IMR-90 (cell line): ENCODE results near the gene BMP2K. TPM values are rescaled to one million over a fixed set of nuclear protein-coding genes. Genes with fewer than 3 reads are reported as not detected.

Experiments
- ATAC-seq: fragments of 200-7000 bp; cut with Tn5 transposase; 2 replicates; pipeline ENCODE4 v1.9.1; 2020; ENCODE audit warnings: low read depth, mild to moderate bottlenecking, moderate library complexity
- BruUV-seq: library from RNA; stranded (reverse); fragments of 400-500 nt; replicated peaks from 2 replicates; lab custom pipeline; 2021; lab: Mats Ljungman, UMichigan
- CTCF ChIA-PET: fragments of 300-600 bp; formaldehyde crosslinking; extraction: SDS; loops from one replicate; lab custom pipeline; 2021; ENCODE audit warnings: antibody characterized with exemption; lab: Yijun Ruan, JAX
- POLR2A ChIA-PET: fragments of 300-600 bp; sonication (Branson Sonifier 250); formaldehyde crosslinking; loops from one replicate; lab custom pipeline; 2022; ENCODE audit warnings: antibody characterized with exemption; ENCODE audit not compliant: unreplicated experiment; lab: Charles Lee
- DNase-seq: peaks from one replicate; pipeline ENCODE4 v3.0.0; 2013
- H2AFZ ChIP-seq: replicated peaks from 2 replicates; pipeline ENCODE3; 2013; ENCODE audit warnings: low read length, mild to moderate bottlenecking; ENCODE audit not compliant: poor library complexity
- H2AK5ac ChIP-seq: 2 replicates; pipeline ENCODE4 v1.6.1; 2013; ENCODE audit warnings: low read depth, low read length, inconsistent platforms
- H2AK9ac ChIP-seq: replicated peaks from 2 replicates; pipeline ENCODE3; 2013; ENCODE audit warnings: mild to moderate bottlenecking, low read depth, low read length, moderate library complexity; ENCODE audit not compliant: poor library complexity
- H2BK120ac ChIP-seq: 2 replicates; pipeline ENCODE4 v1.6.1; 2013; ENCODE audit warnings: low read depth, low read length, inconsistent platforms
- H2BK15ac ChIP-seq: 3 replicates; pipeline ENCODE4 v1.6.1; 2013; ENCODE audit warnings: low read depth, low read length, inconsistent platforms
- H2BK20ac ChIP-seq: 2 replicates; pipeline ENCODE4 v1.6.1; 2013; ENCODE audit warnings: low read depth, mild to moderate bottlenecking, inconsistent platforms, low read length, moderate library complexity
- H2BK5ac ChIP-seq: 2 replicates; pipeline ENCODE4 v1.6.1; 2013; ENCODE audit warnings: mild to moderate bottlenecking, low read depth, low read length, inconsistent platforms; ENCODE audit not compliant: poor library complexity, severe bottlenecking
- H3K14ac ChIP-seq: replicated peaks from 2 replicates; pipeline ENCODE4 v1.6.1; 2013; ENCODE audit warnings: low read depth, low read length, inconsistent platforms
- H3K18ac ChIP-seq: 2 replicates; pipeline ENCODE4 v1.6.1; 2013; ENCODE audit warnings: low read depth, low read length, control low read depth
- H3K23ac ChIP-seq: 2 replicates; pipeline ENCODE4 v1.6.1; 2013; ENCODE audit warnings: low read depth, low read length, inconsistent platforms
- H3K27ac ChIP-seq: 2 replicates; pipeline ENCODE4 v1.5.1; 2013; ENCODE audit warnings: mild to moderate bottlenecking, control low read depth, low read length; ENCODE audit not compliant: insufficient read depth
- H3K27me3 ChIP-seq: 2 replicates; pipeline ENCODE4 v1.6.1; 2013; ENCODE audit warnings: low read length; ENCODE audit not compliant: control insufficient read depth, insufficient read depth
- H3K36me3 ChIP-seq: 2 replicates; pipeline ENCODE4 v1.6.1; 2013; ENCODE audit warnings: low read length, mixed read lengths; ENCODE audit not compliant: control insufficient read depth, insufficient read depth
- H3K4ac ChIP-seq: 2 replicates; pipeline ENCODE4 v1.6.1; 2013; ENCODE audit warnings: low read depth, low read length, inconsistent platforms
- H3K4me1 ChIP-seq: 2 replicates; pipeline ENCODE4 v1.6.1; 2013; ENCODE audit warnings: low read length, mixed read lengths; ENCODE audit not compliant: control insufficient read depth, insufficient read depth
- H3K4me2 ChIP-seq: 2 replicates; pipeline ENCODE4 v1.6.1; 2013; ENCODE audit warnings: low read depth, mild to moderate bottlenecking, control low read depth, low read length, moderate library complexity
- H3K4me3 ChIP-seq: 2 replicates; pipeline ENCODE4 v1.5.1; 2013; ENCODE audit warnings: low read depth, mild to moderate bottlenecking, control low read depth, low read length, moderate library complexity; ENCODE audit not compliant: insufficient read depth
- H3K56ac ChIP-seq: 2 replicates; pipeline ENCODE4 v1.6.1; 2013; ENCODE audit warnings: low read length, inconsistent platforms; ENCODE audit not compliant: insufficient read depth; ENCODE audit errors: extremely low read depth
- H3K79me1 ChIP-seq, 2 experiments: 2 replicates each; pipeline ENCODE4 v1.6.1; 2013; ENCODE audit warnings: low read length in 2 of 2, inconsistent platforms in 1 of 2, low read depth in 1 of 2
- H3K9ac ChIP-seq: 2 replicates; pipeline ENCODE4 v1.6.1; 2013; ENCODE audit warnings: low read depth, low read length, control low read depth
- H3K9me1 ChIP-seq: 2 replicates; pipeline ENCODE4 v1.6.1; 2013; ENCODE audit warnings: low read length, inconsistent platforms; ENCODE audit not compliant: insufficient read depth
- H3K9me3 ChIP-seq: 2 replicates; pipeline ENCODE4 v1.6.1; 2013; ENCODE audit warnings: low read length; ENCODE audit not compliant: control insufficient read depth, insufficient read depth
- H4K20me1 ChIP-seq: 2 replicates; pipeline ENCODE4 v1.6.1; 2013; ENCODE audit warnings: low read length, inconsistent platforms; ENCODE audit not compliant: insufficient read depth
- H4K5ac ChIP-seq: 2 replicates; pipeline ENCODE4 v1.6.1; 2013; ENCODE audit warnings: mild to moderate bottlenecking, low read depth, low read length, control low read depth
- H4K8ac ChIP-seq, 2 experiments: 2 replicates each; pipeline ENCODE4 v1.6.1; 2013; ENCODE audit warnings: low read depth in 2 of 2, low read length in 2 of 2, control low read depth in 1 of 2, inconsistent platforms in 1 of 2
- H4K91ac ChIP-seq: 2 replicates; pipeline ENCODE4 v1.6.1; 2013; ENCODE audit warnings: low read depth, low read length, inconsistent platforms; ENCODE audit not compliant: insufficient read depth
- BHLHE40 ChIP-seq: fragments of 150-350 bp; IDR thresholded peaks from 2 replicates; pipeline ENCODE4 v1.6.1; 2016; ENCODE audit warnings: mild to moderate bottlenecking, low read depth, low read length
- CEBPB ChIP-seq: IDR thresholded peaks from 2 replicates; pipeline ENCODE4 v1.6.1; 2012; ENCODE audit warnings: low read depth, low read length, improper control_type of control experiment
- FOS ChIP-seq: fragments of 150-350 bp; IDR thresholded peaks from 2 replicates; pipeline ENCODE4 v1.6.1; 2016; ENCODE audit warnings: low read depth, low read length
- MAFK ChIP-seq: IDR thresholded peaks from 2 replicates; pipeline ENCODE4 v1.6.1; 2012; ENCODE audit warnings: low read depth, low read length, improper control_type of control experiment
- MXI1 ChIP-seq: IDR thresholded peaks from 2 replicates; pipeline ENCODE4 v1.6.1; 2012; ENCODE audit warnings: low read depth, mild to moderate bottlenecking, low read length, moderate library complexity, borderline replicate concordance
- NFE2L2 ChIP-seq: fragments of 150-350 bp; IDR thresholded peaks from 2 replicates; pipeline ENCODE4 v1.6.1; 2016; ENCODE audit warnings: low read depth, mild to moderate bottlenecking, low read length
- POLR2A ChIP-seq: IDR thresholded peaks from 2 replicates; pipeline ENCODE4 v1.6.1; 2012; ENCODE audit warnings: mild to moderate bottlenecking, low read depth, low read length
- RCOR1 ChIP-seq: IDR thresholded peaks from 2 replicates; pipeline ENCODE4 v1.6.1; 2012; ENCODE audit warnings: mild to moderate bottlenecking, low read length, improper control_type of control experiment; ENCODE audit not compliant: insufficient replicate concordance
- SMC3 ChIP-seq: fragments of 150-350 bp; IDR thresholded peaks from 2 replicates; pipeline ENCODE4 v1.6.1; 2016; ENCODE audit warnings: low read depth, mild to moderate bottlenecking, antibody characterized with exemption, low read length, moderate library complexity
- WGBS, 2 experiments: methylation state at CpG; one replicate each; pipeline versions ENCODE4 v1.1.5 to v1.1.7; 2013; ENCODE audit warnings: missing lambda C conversion rate in 2 of 2; ENCODE audit not compliant: insufficient read length in 1 of 2; ENCODE audit errors: extremely low coverage in 2 of 2; 5-methylcytosine and 5-hydroxymethylcytosine counted together
- dilution Hi-C: fragments of 300-500 bp; cut with HindIII; formaldehyde crosslinking; loops from one replicate; pipeline ENCODE4 v1.14.3; 2018; ENCODE audit warnings: low sequenced_read_pairs; ENCODE audit not compliant: unreplicated experiment
- in situ Hi-C: fragments of 300-500 bp; cut with MboI; formaldehyde crosslinking; loops from 3 replicates; pipeline ENCODE4 v1.14.3; 2019; ENCODE audit warnings: low sequenced_read_pairs, inconsistent platforms, mixed read lengths
- intact Hi-C: fragments of 100-400 bp; cut with micrococcal nuclease; formaldehyde crosslinking; loops from 2 replicates; pipeline ENCODE4 v1.10.0; 2022
- polyA plus RNA-seq, 3 experiments: library from polyadenylated mRNA; depleted of rRNA; stranded (reverse); fragments of >200 nt; gene quantifications; 2 replicates each; pipeline ENCODE4 v1.2.3, GENCODE V29; 2012; ENCODE audit warnings: low replicate concordance in 1 of 3
- total RNA-seq: library from RNA; depleted of rRNA; stranded (reverse); fragments of >200 nt; gene quantifications from 2 replicates; pipeline ENCODE4 v1.2.3, GENCODE V29; 2012

BMP2K gene
- total and polyA plus RNA-seq, 2 of the 4 experiments (the other 2 are of a cell fraction): 15.8 to 46.1 TPM

DNA sequence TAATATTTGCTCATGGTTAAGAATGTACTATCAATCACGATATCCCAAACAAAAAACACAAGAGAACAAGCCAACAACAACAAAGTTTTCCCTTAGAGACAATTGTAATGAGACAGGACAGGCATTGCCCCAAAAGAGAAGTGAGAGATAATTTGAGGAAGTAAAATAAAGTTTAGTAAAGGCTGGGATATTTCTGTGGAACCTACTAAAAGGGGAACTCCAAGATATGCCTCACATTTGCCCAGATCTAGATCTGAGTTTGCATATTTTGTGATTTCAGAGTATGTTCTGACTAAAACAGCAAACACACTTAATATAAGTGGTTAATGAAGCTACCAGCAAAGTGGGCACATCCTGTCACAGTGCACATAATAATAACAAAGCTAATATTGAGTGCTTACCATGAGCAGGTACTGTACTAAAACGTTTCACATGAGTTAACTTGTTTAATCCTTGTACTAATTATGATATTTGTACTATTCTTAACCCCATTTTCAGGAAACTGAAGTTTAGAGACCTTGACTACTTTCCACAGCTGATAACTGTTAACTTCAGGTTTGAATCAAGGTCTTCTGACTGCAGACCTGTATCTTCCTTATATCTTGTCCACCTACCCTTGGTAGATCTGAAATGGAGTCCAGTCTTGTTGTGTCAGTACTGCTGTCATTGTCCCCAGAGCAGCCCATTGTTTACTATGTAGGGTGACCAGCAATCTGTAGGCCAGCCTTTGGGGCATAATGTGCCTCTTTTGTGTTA, 26.0 kb upstream of the BMP2K start:
- no peak overlapping the region for H3K18ac ChIP-seq
- POLR2A ChIA-PET: no interaction called here
- H2AFZ ChIP-seq: no peak overlapping the region

More for the DNA sequence above, 26.0 kb upstream of the BMP2K start:
- peak overlapping the region; percentile 55 for H3K23ac ChIP-seq
- in situ Hi-C loops: no loop called here
- no TSS peak for BruUV-seq
- H3K9me3 ChIP-seq: peaks cover 2% of the 10 kb centered on the region; the same call in 1 of the 2 replicates
- no peak for DNase-seq
- intact Hi-C loops: no loop called here
- no peak overlapping the region for H2BK15ac ChIP-seq
- H4K5ac ChIP-seq: no peak overlapping the region
- no peak overlapping the region for H3K56ac ChIP-seq
- no peaks in the 10 kb centered on the region for H3K79me1 ChIP-seq
- no peak overlapping the region for H3K14ac ChIP-seq
- H3K36me3 ChIP-seq: no peaks in the 10 kb centered on the region
- no peak overlapping the region for H3K4me3 ChIP-seq
- CTCF ChIA-PET: no interaction called here
- TF ChIP-seq NFE2L2 (no peak), MAFK (no peak), CEBPB (no peak), BHLHE40 (no peak), RCOR1 (no peak), SMC3 (no peak), MXI1 (no peak), POLR2A (no peak), FOS (no peak)
- H3K27ac ChIP-seq: no peak overlapping the region
- no peak overlapping the region for H2BK20ac ChIP-seq
- H3K4ac ChIP-seq: no peak overlapping the region
- 0 out of 2 replicates have a peak overlapping the region, but pooled peaks have one; percentile 33 for H2AK5ac ChIP-seq
- dilution Hi-C loops: no loop called here
- no peaks in the 10 kb centered on the region for H3K27me3 ChIP-seq
- no peaks in the 10 kb centered on the region for H4K20me1 ChIP-seq
- no peaks in the 10 kb centered on the region for H3K9me1 ChIP-seq
- no peak overlapping the region for H2BK120ac ChIP-seq
- H4K8ac ChIP-seq: no peak overlapping the region
- H2AK9ac ChIP-seq: no peak overlapping the region
- no peak overlapping the region for H3K4me2 ChIP-seq
- no peak for ATAC-seq
- peaks cover 6% of the 10 kb centered on the region for H3K4me1 ChIP-seq
- no peak overlapping the region for H4K91ac ChIP-seq
- no CpG with 5 or more reads among the region's 2 CpGs for WGBS, 2 experiments
- no peak overlapping the region for H3K9ac ChIP-seq
- no peak overlapping the region for H2BK5ac ChIP-seq
